Measurements from ENCODE around the gene CNGA2. TPM values are rescaled to one million over a fixed set of nuclear protein-coding genes. Genes with fewer than 3 reads are reported as not detected.

Gene CNGA2
- polyA plus RNA-seq, 1 donor from 2014 or later: not detected

- no peaks in the 10 kb centered on the region for H3K36me3 Mint-ChIP-seq
- H3K4me1 Mint-ChIP-seq: no peaks in the 10 kb centered on the region
- H3K4me3 Mint-ChIP-seq: no peak overlapping the region
- H3K9me3 Mint-ChIP-seq: peaks cover 0 to 3% (median 0%) of the 10 kb centered on the region in 3 donors
- no peaks in the 10 kb centered on the region for H3K27me3 Mint-ChIP-seq
- H3K27ac Mint-ChIP-seq: no peak overlapping the region
Measured at GRCh38 chrX:151791961-151792360, 57.4 kb downstream of the CNGA2 start.

- no peaks in the 10 kb centered on the region for H3K36me3 Mint-ChIP-seq
- peaks cover 0 to 3% (median 0%) of the 10 kb centered on the region in 3 donors for H3K9me3 Mint-ChIP-seq
- H3K4me3 Mint-ChIP-seq: no peak overlapping the region
- no peaks in the 10 kb centered on the region for H3K27me3 Mint-ChIP-seq
- H3K27ac Mint-ChIP-seq: no peak overlapping the region
- no peaks in the 10 kb centered on the region for H3K4me1 Mint-ChIP-seq
Measured at GRCh38 chrX:151792505-151792904, 58.0 kb downstream of the CNGA2 start.

GRCh38 chrX:151793886-151794285, 59.3 kb downstream of the CNGA2 start:
- Mint-ChIP-seq H3K4me3 (no peak overlapping the region), H3K9me3 (peaks cover 0 to 3% (median 0%) of the 10 kb centered on the region in 3 donors), H3K4me1 (no peaks in the 10 kb centered on the region), H3K27me3 (no peaks in the 10 kb centered on the region), H3K27ac (no peak overlapping the region), H3K36me3 (no peaks in the 10 kb centered on the region)

Other genes starting within 250 kb of the CNGA2 start
- not detected for gene PASD1, start 171.1 kb upstream of the CNGA2 start, polyA plus RNA-seq
- not detected for gene PRRG3, start 39.3 kb upstream of the CNGA2 start, polyA plus RNA-seq
- not detected for gene FATE1, start 18.7 kb upstream of the CNGA2 start, polyA plus RNA-seq
- not detected for gene MAGEA4, start 178.1 kb downstream of the CNGA2 start, polyA plus RNA-seq
- not detected for gene GABRE, start 239.9 kb downstream of the CNGA2 start, polyA plus RNA-seq